ENCODE results near the gene ABCC10.
"Not testable (repeated sequence)": the region's sequence is repeated elsewhere in the genome, so short reads cannot be mapped to it uniquely, and the experiment has no call there.

ABCC10 gene, protein sequence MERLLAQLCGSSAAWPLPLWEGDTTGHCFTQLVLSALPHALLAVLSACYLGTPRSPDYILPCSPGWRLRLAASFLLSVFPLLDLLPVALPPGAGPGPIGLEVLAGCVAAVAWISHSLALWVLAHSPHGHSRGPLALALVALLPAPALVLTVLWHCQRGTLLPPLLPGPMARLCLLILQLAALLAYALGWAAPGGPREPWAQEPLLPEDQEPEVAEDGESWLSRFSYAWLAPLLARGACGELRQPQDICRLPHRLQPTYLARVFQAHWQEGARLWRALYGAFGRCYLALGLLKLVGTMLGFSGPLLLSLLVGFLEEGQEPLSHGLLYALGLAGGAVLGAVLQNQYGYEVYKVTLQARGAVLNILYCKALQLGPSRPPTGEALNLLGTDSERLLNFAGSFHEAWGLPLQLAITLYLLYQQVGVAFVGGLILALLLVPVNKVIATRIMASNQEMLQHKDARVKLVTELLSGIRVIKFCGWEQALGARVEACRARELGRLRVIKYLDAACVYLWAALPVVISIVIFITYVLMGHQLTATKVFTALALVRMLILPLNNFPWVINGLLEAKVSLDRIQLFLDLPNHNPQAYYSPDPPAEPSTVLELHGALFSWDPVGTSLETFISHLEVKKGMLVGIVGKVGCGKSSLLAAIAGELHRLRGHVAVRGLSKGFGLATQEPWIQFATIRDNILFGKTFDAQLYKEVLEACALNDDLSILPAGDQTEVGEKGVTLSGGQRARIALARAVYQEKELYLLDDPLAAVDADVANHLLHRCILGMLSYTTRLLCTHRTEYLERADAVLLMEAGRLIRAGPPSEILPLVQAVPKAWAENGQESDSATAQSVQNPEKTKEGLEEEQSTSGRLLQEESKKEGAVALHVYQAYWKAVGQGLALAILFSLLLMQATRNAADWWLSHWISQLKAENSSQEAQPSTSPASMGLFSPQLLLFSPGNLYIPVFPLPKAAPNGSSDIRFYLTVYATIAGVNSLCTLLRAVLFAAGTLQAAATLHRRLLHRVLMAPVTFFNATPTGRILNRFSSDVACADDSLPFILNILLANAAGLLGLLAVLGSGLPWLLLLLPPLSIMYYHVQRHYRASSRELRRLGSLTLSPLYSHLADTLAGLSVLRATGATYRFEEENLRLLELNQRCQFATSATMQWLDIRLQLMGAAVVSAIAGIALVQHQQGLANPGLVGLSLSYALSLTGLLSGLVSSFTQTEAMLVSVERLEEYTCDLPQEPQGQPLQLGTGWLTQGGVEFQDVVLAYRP (N-terminal part only)

DNA sequence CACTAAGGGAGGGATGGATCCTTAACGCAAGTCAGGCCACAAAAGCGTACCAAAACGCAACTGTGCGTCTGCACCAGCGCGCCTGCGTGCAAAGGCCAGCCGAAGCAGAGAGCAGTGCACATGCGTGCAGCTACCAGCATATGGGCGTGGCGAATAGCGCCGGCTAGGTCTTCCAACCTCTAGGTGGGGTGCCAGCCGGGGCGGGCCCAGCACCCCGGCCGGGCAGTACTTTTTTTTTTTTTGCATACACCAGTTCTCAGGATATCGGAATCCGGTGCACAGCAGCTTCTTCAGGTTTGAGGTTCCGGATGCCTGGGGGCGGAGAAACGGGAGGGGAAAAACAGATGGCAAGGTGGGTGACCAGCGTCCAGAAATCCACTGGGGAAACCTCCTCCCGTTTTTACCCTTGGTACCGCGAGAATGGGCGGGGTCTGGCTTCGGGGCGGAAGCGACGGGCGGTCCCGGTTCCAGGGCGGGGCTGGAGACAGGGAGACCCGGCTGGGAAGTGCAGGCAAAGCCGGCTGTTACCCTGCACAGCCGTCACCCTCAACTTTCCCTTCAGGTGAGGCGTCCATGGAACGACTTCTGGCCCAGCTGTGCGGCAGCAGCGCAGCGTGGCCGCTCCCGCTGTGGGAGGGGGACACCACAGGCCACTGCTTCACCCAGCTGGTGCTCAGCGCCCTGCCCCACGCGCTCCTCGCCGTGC, at the start of gene ABCC10:
Gene ABCC10 (plus strand): TSS at position 136 of the 706 bp plus-strand sequence. CDS start 438 bp downstream, at position 574.
- peak; percentile 93 for ATAC-seq

DNA sequence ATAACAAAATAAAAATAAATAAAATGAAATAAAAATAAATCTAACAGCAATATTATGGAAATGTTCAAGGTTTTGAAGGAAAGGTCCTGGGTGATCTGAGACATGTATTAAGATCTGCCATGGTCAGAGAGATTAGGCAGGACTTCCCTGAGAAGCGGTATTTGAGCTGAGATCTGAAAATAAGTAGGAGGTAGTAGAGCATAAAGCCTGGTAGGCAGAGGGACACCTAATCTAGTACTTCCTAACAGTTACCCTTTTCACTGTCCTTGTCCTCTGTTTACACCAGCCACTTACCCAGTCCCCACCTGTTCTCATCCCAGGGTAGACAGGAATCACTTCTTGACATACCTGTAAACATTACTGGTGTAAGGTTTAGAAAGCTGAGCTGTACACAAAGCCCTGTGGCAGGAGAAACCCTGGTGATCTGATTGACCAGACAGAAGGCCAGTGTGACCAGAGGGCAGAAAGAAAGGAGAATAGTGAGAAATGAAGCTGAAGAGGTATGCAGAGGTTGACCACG, 49.6 kb upstream of the ABCC10 start:
- ATAC-seq: no peak

DNA sequence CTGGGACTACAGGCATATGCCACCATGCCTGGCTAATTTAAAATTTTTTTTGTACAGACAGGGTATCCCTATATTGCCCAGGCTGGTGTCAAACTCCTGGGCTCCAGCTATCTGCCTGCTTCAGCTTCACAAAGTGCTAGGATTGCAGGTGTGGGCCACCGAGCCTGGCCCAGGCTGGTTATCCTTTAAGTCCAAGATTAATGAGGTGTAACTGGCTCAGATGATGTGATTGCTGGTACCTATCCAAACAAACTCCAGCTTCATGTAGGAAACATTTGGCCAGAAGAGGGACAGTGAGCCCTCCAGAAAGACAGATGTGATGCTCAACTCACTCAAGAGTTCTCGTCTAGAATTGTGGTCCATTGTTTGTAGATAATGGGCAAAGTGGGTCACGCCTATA, 48.7 kb upstream of the ABCC10 start:
- no peak for ATAC-seq

DNA sequence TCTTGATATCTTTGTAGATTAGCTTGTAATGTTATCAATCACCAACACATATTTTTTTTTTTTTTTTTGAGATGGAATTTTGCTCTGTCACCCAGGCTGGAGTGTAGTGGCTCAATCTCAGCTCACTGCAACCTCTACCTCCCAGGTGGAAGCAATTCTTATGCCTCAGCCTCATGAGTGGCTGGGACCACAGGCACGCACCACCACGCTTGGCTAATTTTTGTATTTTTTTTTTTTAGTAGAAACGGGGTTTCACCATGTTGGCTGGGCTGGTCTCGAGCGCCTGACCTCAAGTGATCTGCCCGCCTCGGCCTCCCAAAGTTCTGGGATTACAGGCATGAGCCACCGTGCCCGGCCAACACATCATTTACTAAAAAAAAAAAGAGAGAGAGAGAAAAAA, 46.5 kb upstream of the ABCC10 start:
- ATAC-seq: not testable (repeated sequence)

DNA sequence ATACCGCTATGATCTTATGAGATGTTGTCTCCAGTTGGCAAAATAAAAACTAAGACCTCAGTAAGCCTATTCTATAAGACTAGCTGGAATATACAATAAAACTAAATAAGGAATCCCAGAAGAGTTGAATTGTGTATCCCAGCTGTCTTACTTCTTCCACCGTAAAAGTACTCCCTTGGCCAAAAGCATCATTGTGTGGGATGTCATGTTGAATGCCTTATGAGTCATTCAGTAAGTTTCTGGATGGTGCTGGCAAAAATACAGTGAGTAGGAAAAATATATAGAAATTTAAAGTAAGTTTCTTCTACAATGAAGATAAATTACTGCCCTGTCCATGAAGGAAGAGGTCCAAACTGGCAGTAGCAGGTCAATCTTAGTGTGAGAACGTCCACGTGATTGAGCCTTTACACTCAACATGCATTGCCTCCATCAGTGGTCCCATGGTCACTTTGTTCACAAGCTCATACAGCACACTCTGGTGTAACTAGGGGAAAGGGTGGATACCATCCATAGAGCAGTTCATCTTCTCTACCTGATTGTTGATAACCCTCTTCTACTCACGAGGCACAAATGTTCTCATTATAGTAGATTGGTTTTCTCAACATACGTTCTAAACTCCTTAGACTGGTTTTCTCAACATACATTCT, 44.2 kb upstream of the ABCC10 start:
- ATAC-seq: no peak

DNA sequence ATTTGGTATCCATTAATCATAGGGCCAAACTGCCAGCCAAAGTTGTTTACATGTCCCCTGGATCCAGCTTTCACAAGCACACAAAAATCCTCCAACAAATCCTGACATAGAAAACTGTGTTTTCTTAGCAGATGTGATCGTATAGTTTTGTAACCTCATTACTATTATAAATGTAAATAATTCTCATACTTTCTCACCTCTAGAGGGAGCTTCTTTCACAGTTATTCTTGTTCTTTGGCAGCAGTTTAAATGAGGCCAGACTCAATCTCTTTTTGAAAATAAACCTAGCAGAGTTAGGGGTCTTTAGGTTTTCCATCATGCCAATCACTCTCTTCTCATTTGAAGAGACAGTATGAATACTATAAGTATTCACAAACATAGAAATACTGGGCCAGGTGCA, 40.8 kb upstream of the ABCC10 start:
- no peak for ATAC-seq

DNA sequence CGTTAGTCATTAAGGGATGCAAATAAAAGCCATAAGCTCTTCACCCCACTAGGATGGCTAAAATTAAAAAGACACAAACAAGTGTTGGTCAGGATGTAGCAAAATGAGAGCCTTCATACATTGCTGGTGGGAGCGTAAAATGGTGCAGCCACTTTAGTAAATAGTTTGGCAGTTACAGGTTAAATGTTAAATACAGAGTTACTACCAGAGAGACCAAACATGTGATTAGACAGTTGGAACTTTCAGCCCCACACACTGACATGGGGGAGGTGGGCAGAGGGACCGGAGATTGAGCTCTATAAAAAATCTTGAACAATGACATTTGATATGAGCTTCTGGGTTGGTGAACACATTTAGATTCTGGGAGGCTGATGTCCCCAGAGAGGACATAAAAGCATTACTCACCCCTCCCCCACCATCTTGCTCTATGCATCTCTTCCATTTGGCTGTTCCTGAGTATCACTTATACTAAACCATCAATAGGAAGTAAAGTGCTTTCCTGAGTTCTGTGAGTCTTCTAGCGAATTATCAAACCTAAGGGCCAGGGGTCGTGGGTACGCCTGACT, 37.5 kb upstream of the ABCC10 start:
- ATAC-seq: no peak

DNA sequence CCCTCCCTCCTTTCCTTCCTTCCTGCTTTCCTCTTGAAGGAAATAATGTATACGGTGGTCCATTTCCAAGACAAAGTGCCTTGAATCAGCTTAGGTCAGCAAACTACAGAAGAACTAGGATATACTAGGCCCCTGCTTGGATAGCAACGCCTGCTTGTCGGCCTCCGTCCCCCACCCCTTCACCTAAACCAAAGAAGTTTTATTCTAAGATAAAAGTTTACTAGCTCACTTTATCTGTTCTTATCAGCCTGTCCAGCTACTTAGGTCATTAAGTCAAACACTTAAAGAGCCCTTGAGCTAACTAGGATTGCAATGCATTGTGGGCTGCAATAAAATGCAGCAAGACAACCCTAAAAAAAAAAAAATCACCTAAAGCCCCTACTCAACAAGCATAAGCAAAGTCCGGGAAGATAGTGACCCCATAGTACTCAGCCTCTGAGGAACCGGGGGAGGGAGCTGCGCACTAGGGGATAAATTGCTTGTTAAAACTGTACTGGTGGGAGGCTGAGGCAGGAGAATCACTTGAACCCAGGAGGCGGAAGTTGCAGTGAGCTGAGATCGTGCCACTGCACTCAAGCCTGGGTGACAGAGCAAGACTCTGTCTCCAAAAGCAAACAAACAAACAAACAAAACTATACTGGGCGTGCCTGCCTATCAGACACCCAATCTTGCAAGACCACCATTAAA, 36.4 kb upstream of the ABCC10 start:
- not testable (repeated sequence) for ATAC-seq

DNA sequence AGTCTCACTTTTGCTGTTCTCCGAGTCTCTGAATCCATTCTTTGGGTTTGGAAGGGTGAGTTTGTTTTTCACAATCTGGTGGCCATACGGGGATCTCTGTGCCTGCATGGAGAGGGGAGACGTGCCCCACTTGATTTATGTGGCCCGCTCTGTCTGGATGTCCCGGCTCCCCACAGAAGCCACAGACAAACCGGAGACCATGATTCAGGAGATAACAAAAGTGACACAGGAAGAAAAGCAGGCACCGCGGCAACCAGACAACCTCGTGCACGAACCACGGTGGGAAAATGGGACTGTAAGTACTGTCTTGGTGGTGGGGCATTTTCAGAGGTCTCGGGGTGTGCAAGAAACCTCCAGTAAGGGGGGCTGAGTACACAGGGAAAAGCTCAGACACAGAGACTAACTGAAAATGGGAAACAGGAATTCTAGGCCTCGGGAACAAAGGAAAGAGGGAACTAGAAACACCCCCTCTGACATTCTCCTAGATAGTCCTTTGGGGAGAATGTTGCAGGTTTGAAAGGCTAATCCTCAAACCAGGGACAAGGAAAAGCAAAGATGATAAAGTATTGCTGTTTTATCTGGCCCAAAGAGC, 35.8 kb upstream of the ABCC10 start:
- peak in 1 of 2 donors; percentile 49 for ATAC-seq

DNA sequence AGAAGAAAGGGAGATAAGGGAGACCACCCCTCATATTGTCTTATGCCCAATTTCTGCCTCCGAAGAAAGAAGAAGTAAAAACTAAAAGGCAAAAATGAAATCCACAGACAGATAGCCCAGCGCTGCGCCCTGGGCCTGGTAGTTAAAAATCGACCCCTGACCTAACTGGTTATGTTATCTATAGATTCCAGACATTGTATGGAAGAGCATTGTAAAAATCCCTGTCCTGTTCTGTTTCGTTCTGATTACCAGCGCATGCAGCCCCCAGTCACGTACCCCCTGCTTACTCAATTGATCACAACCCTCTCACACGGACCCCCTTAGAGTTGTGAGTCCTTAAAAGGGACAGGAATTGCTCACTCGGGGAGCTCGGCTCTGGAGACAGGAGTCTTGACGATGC, 34.2 kb upstream of the ABCC10 start:
- ATAC-seq: not testable (repeated sequence)

DNA sequence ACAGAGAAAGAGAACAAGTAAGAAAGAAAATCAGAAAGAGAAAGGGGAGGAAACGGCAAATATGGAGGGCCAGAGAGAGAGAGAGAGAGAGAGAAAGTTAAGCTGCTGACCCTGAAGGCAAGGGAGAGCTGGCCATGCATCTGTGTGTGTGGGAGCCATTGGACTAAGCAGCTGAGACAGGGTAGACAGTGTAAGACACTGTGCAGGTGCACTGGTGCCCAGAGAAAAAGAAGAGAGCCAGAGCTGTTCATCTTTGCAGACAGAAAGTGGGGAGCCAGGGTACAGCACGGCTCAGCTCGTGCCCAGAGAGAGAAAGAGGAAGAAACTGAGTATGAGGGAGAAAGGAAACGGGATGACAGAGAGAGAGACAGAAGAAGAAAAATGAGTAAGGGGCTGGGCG, 33.7 kb upstream of the ABCC10 start:
- ATAC-seq: no peak

DNA sequence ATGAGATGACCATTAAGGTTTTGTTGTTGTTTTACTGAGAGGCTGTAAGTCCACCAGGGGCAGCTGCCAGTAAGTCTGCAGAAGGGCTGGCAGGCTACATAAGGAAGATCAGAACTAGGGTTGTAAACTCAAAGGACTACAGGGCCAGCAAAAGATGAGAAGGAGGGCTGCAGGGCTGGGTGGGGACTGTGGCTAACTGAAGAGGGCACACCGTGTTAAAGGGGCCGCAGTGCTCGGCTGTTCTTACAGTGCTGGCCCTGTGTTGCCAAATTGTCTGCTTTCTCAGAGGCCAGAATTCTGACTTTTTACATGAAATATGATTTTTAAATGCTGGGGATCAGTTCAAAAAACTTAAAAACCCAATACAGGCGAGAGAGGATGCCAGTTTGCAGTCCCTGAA, 32.4 kb upstream of the ABCC10 start:
- no peak for ATAC-seq

DNA sequence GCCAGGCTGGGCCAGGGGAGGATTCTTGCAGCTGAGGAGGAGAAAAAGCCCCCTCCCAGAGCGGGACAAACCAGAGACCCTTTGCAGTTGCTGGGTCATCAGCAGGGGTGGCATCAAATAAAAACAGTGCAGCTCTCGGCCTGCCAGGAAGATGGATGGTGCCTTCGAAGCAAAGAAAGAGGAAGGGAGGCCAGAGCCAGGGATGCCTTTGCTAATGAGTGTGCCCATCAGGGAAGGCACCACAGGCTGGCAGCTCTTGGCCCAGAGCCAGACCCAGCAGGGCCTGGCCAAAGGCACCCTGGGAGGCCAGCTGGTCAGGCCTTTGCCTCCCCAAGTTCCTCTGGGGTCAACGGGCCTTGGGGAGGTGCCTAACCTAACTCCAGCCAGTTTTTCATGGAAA, 31.6 kb upstream of the ABCC10 start:
- ATAC-seq: no peak

DNA sequence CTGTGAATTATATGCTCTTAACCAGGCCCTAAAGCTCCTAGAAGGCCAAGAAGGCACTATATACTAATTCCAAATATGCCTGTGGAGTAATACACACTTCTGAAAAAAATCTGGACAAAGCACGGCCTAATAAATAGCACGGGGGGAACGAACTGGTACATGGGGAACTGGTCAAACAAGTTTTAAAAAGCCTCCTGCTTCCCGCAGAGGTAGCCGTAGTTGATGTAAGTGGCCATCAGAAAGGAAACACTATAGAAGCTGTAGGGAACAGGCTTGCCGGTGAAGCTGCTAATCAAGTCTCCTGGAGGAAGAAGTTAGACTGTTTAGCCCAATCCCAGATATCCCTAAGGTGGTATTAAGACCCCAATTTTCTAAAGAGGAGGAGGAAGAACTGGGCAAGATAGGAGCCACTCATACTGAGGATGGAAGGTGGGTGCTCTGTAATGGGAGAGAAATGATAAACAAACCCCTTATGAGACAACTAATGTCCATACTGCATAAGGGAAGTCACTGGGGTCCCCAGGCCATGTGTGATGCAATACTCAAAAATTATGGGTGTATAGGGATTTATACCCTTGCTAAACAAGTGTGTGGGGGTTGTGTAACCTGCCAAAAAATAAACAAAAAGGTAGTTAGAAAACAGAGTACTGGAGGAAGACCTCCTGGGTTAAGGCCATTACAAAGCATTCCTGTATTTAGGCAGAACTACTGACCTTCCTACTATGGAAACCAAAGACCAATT, 30.8 kb upstream of the ABCC10 start:
- no peak for ATAC-seq

DNA sequence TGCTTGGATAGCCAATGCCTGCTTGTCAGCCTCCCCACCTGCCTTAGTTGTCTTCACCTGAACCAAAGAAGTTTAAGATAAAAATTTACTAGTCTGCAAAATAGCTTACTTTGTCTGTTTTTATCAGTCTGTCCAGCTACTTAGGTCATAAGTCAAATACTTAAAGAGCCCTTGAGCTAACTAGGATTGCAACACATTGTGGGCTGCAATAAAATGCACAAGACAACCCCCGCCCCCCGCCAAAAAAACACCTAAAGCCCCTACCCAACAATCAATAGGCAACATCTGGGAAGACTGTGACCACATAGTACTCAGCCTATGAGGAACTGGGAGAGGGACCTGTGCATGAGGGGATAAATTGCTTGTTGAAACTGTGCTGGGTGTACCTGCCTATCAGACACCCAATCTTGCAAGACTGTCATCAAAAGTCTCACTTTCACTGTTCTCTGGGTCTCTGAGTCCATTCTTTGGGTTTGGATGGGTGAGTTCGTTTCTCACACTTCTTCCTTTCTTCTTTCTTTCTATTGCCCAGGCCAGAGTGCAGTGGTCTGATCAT, 27.3 kb upstream of the ABCC10 start:
- no peak for ATAC-seq

DNA sequence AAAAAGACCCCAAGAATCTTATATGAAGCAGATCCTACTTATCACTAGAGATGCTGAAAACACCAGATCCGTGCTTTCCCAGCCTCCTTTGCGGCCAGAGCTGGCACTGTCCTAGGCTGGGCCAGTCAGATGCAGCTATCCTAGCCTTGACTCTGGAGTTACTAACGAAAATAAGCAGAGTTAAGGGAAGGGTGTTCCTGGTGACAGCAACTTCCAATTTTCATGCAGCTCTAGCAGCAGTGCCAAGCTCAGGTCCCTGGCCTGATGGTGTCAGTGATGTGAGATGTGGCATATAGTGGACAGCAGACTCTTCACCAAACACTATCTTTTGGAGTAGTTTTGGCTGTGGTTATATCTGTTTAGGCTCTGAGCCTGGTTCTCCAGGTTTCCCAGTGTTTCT, 25.6 kb upstream of the ABCC10 start:
- ATAC-seq: no peak

DNA sequence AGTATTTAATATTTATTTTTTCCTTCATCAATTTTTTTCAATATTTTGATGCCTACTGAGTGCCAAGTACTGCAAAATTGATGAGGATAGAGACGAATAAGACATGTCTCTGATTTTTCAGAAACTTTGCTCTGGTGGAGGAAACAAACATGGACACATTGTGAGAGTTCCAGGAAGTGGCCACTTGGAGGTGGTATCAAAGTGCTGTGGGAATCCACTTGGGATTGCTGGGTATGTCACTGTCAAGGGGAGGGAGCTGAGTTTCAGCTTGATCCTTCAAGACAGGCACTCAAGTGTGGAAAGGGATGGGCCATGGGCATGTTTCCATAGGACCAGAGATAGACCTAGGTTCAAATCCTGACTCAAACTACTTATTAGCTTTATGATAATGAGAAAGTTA, 24.5 kb upstream of the ABCC10 start:
- ATAC-seq: no peak

DNA sequence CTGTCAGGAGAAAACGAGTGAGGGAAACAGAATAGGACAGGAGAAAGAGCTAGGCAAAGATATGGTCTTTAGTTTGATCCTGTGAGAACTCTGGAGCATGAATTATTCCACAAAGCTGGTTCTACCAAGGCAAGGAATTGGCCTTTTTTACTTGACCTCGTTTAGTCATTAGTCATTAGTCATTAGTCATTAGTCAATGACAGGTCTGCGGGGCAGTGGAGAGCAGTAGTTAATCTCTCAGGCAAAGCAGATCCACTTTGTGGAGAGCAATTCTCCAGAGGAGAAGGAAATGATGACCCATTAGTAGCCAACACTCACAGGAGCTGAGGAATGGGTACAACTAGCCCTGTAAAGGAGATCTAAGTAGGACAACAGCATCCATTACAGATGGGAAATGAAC, 22.0 kb upstream of the ABCC10 start:
- ATAC-seq: no peak

DNA sequence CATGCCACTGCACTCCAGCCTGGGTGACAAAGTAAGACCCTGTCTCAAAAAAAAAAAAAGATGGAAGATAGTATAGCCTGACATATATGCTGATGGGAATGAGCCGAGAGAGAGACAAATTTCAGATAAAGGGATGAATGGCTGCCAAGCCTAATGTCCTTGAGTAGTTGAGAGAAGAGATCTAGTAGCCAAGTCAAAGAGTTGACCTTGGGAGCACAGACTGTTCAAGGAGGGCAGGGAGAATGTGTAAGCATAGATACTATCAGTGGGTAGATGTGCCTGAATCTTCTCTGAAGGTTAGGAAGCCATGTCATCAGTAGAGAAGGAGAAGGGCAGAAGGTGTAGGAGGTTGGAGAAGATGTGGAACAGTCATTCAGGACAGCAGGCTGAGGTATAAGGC, 20.0 kb upstream of the ABCC10 start:
- ATAC-seq: no peak

Data from activated CD4-positive, CD25-positive, alpha-beta regulatory T cell treated with anti-CD3 and anti-CD28 coated beads, Interleukin-2, amount 50 U/mL, for 24 hours (primary cell).